Glomerular visceral epithelial cell (primary cell): ENCODE measurements around the gene PSAP.
"Not testable (repeated sequence)": the region's sequence is repeated elsewhere in the genome, so short reads cannot be mapped to it uniquely, and the experiment has no call there.

Experiments used
- DNase-seq: peaks from one replicate; pipeline ENCODE4 v3.0.0-alpha.2; 2016; ENCODE audit errors: extremely low spot score

Gene PSAP

GRCh38 chr10:71873582-71874211 is 22.6 kb upstream of the PSAP start:
- no peak for DNase-seq

GRCh38 chr10:71869601-71870000 is 18.6 kb upstream of the PSAP start:
- DNase-seq: not testable (repeated sequence)

GRCh38 chr10:71868192-71868697 is 17.2 kb upstream of the PSAP start:
- DNase-seq: peak; percentile 93

DNA sequence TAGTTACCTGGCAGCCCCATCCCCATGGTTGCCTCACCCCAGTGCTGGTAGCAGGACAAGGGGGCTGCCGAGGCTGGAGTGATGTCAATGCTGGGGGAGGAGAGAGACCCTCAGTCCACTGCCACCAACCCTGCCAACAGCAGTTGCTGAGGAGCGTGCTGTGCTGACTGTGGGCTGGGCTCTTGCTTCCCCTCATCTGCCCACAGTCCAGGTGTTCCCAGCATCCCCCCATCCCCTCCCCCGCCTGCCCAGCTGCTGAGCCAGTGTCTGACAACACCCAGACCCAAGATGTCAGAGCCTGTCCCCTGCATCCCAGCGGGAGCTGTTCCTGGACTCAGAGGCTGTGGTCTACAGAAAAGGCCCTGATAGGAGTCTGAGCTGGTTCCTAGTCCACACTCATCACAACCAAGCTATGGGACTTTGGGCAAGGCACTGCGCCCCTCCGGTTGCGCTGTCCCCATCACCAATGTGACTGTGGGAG is 14.6 kb upstream of the PSAP start:
- peak; percentile 21 for DNase-seq

DNA sequence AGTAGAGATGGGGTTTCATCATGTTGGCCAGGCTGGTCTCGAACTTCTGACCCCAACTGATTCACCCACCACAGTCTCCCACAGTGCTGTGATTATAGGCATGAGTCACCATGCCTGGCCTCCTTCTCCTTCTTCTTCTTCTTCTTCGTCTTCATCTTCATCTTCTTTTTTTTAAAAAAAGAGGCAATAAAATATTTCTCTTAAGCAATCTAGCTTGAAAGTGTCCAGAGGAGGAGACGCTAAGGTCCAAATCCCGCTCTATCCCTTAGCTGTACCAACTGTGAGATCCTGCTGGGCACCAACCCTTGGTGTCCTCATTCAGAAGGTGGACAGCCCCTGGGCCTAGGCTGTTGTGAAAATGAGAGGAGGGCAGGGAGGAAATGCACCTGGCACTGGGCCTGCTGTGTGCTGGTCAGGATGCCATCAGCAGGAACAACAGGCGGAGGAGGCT is 13.9 kb upstream of the PSAP start:
- DNase-seq: peak; percentile 85

GRCh38 chr10:71863203-71863602 is 12.2 kb upstream of the PSAP start:
- DNase-seq: peak; percentile 23

DNA sequence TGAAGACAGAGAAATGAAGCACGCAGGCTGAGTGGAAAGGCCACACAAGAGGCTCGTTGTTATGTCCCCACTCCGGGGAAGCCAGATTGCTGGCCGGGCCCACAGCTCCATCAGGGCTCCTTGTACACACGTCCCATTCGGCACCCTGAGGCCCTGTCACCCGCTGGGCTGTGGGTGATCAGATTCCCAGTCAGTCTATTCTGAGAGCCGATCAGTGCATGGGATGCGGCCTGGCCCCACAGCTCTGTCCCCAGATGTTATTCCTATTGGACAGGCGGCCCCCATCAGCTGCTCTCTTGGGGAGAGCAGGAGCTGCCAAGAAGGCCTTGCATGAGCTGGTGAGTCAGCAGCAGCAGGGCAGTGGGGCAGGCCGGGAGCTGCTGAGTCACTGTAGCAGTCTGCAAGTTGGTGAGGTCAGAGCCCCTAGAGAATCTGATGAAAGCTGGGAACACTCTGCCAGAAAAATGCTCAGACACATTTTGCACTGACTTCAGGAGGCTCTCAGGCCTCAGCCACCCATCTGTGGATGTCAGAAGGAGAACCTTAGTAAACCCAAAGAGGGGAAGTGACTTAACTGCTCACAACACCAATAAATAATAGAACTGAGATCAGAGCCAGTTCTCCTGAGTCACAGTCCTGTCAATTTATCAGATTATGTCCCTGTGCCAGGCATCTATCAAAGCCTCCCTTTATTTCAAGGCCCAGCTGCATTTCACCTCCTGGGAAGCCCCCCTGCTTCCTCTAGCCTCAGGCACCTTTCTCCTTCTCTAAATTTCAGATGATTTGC is 9.4 kb upstream of the PSAP start:
- DNase-seq: peak; percentile 99

- no peak for DNase-seq
Observed at GRCh38 chr10:71857934-71858890, 7.2 kb upstream of the PSAP start.

GRCh38 chr10:71856619-71857018 is 5.6 kb upstream of the PSAP start:
- no peak for DNase-seq

DNA sequence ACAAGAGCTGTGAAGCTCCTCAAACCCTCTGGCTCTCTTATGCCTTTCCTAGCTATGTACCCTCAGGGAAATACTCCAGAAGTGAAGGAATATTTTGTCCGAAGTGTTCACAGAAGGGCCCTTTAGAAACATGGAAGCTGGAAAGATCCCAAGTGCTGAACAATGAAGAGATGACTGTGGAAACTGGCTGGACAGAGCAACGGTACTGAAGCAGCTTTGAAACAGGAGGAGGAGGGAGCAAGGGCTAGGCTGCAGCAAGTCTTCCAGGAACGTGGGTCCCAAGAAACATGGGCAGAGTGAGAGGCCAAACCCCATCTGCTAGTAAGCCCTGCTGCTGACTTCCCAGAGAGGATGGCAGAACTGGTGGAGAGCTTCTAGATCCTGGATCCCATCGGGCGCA is 3.0 kb upstream of the PSAP start:
- no peak for DNase-seq

DNA sequence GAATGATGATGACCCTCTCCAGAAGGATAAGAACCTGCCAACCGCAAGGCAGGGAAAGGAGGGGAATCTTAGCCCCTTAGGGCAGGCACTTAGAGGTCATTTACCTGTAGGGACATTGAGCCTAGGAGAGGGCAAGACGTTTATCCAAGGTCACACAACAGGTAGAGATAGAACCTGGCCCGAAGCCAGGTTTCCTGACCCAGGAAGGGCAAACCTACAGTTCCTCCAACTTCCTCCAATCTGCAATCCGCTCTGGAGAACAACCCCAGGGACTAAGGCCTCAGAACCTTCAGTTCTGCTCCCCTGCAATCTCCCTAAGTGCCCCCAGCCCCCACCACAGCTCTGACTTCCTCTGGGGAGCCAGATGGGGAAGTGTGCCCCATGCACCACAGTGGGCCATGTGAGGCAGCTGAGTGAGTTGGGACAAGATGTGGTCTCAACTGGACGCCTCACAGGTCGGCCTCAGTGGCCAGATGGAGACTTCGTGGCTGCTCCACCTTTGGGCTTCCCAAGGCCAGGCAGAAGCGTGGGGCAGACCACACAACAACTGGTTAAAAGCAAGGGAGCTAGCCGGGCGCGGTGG is 1.4 kb upstream of the PSAP start:
- no peak for DNase-seq

DNA sequence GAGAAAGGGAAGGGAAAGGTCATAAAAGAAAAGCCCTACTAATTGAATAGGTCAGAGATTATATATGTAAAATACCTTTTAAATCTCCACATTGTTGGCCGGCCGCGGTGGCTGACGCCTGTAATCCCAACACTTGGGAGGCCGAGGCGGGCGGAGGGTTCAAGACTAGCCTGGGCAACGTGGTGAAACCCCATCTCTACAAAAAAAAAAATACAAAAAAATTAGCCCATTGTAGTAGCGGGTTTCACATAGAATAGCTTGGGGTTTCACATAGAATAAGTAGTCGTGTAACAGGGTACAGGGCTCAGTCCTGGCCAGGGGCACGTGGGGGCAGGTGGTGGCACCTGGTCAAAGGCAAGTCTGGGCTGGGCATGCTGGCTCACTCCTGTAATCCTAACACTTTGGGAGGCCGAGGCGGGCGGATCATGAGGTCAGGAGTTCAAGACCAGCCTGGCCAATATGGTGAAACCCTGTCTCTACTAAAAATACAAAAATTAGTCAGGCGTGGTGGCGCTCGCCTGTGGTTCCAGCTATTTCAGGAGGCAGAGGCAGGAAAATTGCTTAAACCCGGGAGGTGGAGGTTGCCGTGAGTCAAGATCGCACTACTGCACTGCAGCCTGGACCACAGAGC is 529 bp upstream of the PSAP start:
- DNase-seq: peak; percentile 38

DNA sequence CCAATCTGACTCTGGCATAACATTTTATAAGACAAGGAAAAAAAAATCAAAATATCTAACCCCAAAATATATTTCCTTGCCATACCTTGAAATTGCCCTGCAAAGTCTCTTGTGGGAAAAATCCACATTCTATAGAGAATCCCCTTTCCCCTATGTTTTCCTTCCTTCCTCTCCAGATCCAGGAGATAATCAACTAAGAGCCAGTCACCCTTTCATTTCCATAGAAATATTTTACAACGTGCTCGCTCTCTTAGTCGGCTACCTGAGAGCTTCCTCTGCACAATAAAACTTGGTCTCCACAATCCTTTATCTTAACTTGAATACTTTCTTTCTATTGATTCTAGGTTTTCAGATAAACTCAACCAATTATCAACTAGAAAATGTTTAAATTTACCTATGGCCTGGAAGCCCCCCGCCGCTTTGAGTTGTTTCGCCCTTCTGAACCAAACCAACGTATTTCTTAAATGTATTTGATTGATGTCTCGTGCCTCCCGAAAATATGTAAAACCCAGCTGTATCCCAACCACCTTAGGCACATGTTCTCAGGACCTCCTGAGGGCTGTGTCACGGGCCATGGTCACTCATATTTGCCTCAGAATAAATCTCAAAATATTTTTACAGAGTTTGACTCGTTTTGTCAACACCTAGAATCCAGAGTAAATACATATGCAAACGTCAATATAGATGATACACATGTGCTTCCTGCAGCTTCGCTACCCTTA is 869 bp downstream of the PSAP start:
- no peak for DNase-seq

- no peak for DNase-seq
Observed at GRCh38 chr10:71849461-71849908, 1.6 kb downstream of the PSAP start.

GRCh38 chr10:71848325-71849275 is 2.5 kb downstream of the PSAP start:
- DNase-seq: peak; percentile 33

GRCh38 chr10:71847418-71847817 is 3.6 kb downstream of the PSAP start:
- no peak for DNase-seq

- no peak for DNase-seq
Observed at GRCh38 chr10:71846816-71847215, 4.2 kb downstream of the PSAP start.

DNA sequence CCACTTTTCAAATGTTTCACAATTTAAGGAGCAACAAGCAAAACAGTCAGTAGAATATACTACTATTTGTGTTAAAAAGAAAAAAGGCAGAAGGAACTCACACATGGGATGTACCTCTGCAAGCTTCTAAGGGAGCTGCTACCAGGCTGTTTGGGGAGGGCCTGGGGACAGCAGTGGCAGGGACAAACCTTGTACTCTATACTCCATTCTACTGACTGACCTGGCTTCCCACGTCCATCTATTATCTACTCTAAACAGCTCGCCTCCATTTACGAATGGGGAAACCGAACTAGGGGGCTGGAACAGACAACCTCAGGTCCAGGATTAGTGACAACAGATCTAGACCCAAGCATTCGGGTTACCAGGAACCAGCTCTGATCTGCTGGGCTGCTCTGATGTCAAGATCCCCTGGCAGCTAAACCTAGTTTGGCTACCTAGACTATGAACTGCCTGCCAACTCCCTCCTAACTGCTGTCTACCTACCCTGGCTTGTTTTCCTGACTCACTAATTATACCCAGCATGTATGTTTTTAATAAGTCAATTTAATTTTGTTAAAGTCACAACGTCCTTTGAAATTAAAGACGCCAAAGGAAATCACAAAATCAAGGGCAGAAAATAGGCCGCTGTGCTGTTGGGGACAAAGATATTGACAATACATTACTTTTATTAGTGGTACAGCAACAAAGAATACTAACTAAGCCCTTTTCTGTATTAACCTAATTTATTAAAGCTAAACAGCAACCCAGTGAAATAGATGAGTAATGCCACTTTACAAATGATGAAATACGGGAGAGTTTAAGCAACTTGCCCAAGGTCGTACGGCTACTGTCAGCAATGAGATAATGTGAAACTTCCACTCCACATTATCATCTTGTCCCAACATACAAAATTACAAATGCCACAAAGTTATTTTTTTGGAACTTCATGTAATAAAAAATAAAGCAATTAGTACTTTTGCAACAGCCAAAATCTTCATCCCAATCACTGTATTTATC is 5.3 kb downstream of the PSAP start:
- DNase-seq: no peak
